ENCODE measurements around the gene KCNJ1.

- peak; percentile 35 for TF ChIP-seq CTCF (IDR thresholded peaks at IDR 0.05)
- no peak for TF ChIP-seq RFX5 (IDR thresholded peaks at IDR 0.05; ENCODE audit: low read length)
- no peak for TF ChIP-seq ELF1 (IDR thresholded peaks at IDR 0.05)
- TF ChIP-seq IRF3 (IDR thresholded peaks at IDR 0.05; ENCODE audit: low read depth, low read length), result no peak
- TF ChIP-seq TCF12 (IDR thresholded peaks at IDR 0.05), result no peak
- TF ChIP-seq NRF1 (IDR thresholded peaks at IDR 0.05; ENCODE audit: low read depth, low read length), result no peak
- no peak for TF ChIP-seq FOXM1 (IDR thresholded peaks at IDR 0.05; ENCODE audit: low read depth)
- TF ChIP-seq YY1 (IDR thresholded peaks at IDR 0.05; ENCODE audit: low read depth), result no peak
- no peak for TF ChIP-seq USF1 (IDR thresholded peaks at IDR 0.05; ENCODE audit: borderline replicate concordance, low read depth)
- TF ChIP-seq GABPA (IDR thresholded peaks at IDR 0.05; ENCODE audit: low read depth), result no peak
- no peak for TF ChIP-seq EZH2phosphoT487 (IDR thresholded peaks at IDR 0.05; ENCODE audit: borderline replicate concordance, low read depth)
- TF ChIP-seq SIN3A (IDR thresholded peaks at IDR 0.05; ENCODE audit: borderline replicate concordance, low read depth, low read length), result no peak
- no peak for TF ChIP-seq EP300 (IDR thresholded peaks at IDR 0.05; ENCODE audit: borderline replicate concordance in 1 of 2, low read depth in 1 of 2, low read length in 1 of 2)
- peak; percentile 64 for TF ChIP-seq RAD21 (IDR thresholded peaks at IDR 0.05; ENCODE audit: low read length)
Measured at GRCh38 chr11:128886406-128887124, 19.5 kb upstream of the KCNJ1 start.
